Natural killer cell (primary cell): ENCODE measurements around the gene COX20. TPM values are rescaled to one million over a fixed set of nuclear protein-coding genes. Genes with fewer than 3 reads are reported as not detected.

ENCODE experiments used
- ATAC-seq, 3 donors: fragments of 150-1000 bp in 2 of 3; fragments of 200-7000 bp in 1 of 3; cut with Tn5 transposase; 1 replicate in 1 of 3; 2 replicates in 2 of 3; pipeline ENCODE4 v1.10.0; 2021; ENCODE audit warnings: mild to moderate bottlenecking in 2 of 3, moderate library complexity in 2 of 3
- DNase-seq, 2 donors: peaks; one replicate each; pipeline versions ENCODE4 v3.0.0 to v3.0.0-alpha.2; 2013 to 2021; ENCODE audit warnings: mixed read lengths in 1 of 2
- H3K27ac ChIP-seq: one replicate; pipeline ENCODE4 v1.5.1; 2013; ENCODE audit warnings: mild to moderate bottlenecking, low read length
- H3K27me3 ChIP-seq: one replicate; pipeline ENCODE4 v1.6.1; 2013; ENCODE audit warnings: low read length; ENCODE audit not compliant: control insufficient read depth, insufficient read depth
- H3K36me3 ChIP-seq: one replicate; pipeline ENCODE4 v1.6.1; 2013; ENCODE audit warnings: low read length; ENCODE audit not compliant: control insufficient read depth, insufficient read depth
- H3K4me1 ChIP-seq: one replicate; pipeline ENCODE4 v1.6.1; 2013; ENCODE audit warnings: low read length; ENCODE audit not compliant: control insufficient read depth, insufficient read depth
- H3K4me3 ChIP-seq: one replicate; pipeline ENCODE4 v1.5.1; 2013; ENCODE audit warnings: low read length
- H3K9me3 ChIP-seq: one replicate; pipeline ENCODE4 v1.6.1; 2013; ENCODE audit warnings: low read length; ENCODE audit not compliant: control insufficient read depth, insufficient read depth
- H3K27ac Mint-ChIP-seq, 2 donors: one replicate each; pipeline ENCODE4 v1.8.0; 2022; ENCODE audit warnings: mild to moderate bottlenecking in 2 of 2, mixed read lengths in 2 of 2, moderate library complexity in 1 of 2
- H3K27me3 Mint-ChIP-seq, 2 donors: one replicate each; pipeline ENCODE4 v1.8.0; 2022; ENCODE audit warnings: low read depth in 2 of 2, mixed read lengths in 2 of 2
- H3K36me3 Mint-ChIP-seq: one replicate; pipeline ENCODE4 v1.8.0; 2022; ENCODE audit warnings: mixed read lengths
- H3K4me1 Mint-ChIP-seq, 2 donors: one replicate each; pipeline ENCODE4 v1.8.0; 2022; ENCODE audit warnings: mixed read lengths in 2 of 2
- H3K4me3 Mint-ChIP-seq: one replicate; pipeline ENCODE4 v1.8.0; 2022; ENCODE audit warnings: mild to moderate bottlenecking, moderate library complexity, mixed read lengths
- H3K9me3 Mint-ChIP-seq, 2 donors: one replicate each; pipeline ENCODE4 v1.8.0; 2022; ENCODE audit warnings: mixed read lengths in 2 of 2
- WGBS: methylation state at CpG from one replicate; pipeline ENCODE4 v1.1.7; 2013; ENCODE audit warnings: missing lambda C conversion rate; ENCODE audit not compliant: insufficient coverage; 5-methylcytosine and 5-hydroxymethylcytosine counted together
- intact Hi-C: fragments of 100-400 bp; cut with micrococcal nuclease; formaldehyde crosslinking; loops from one replicate; pipeline ENCODE4 v1.14.2; 2022
- total RNA-seq, 4 donors: library from RNA; stranded (reverse); fragments of 120-200 nt in 1 of 4; gene quantifications; one replicate each; pipeline versions ENCODE4 v1.2.3 to v1.2.4, GENCODE V29; 2013 to 2022
- TF ChIP-seq, protein P1 (sequence below): fragments of 200-600 bp; IDR thresholded peaks from one replicate; pipeline ENCODE4 v1.8.0; 2022; ENCODE audit warnings: antibody characterized with exemption

Gene COX20
- total RNA-seq, 3 donors from 2014 or later (not counting 1 experiment from before 2014, with no cell fraction given) = 24.3 to 25.4 (median 24.9) TPM

DNA sequence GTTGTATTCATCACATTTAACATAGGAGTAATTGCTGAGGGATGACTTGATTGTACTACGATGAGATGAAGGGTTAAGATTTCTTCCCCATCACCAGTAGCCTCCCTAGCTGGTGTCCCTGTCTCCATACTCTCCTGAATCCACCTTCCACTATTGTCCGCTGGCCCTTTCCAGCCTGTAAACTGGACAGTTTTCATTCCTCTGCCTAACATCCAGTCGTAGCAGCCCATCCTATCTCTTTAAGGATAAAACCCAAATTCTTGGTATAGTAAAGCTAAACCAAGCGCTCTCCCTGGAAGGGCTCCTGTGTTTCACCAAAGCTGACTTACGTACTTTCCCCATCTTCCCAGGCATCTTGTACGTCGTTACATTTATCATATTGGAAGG is 670 bp downstream of the COX20 start:
- H3K4me3 Mint-ChIP-seq = peak overlapping the region; percentile 98
- H3K27me3 ChIP-seq = no peaks in the 10 kb centered on the region

DNA sequence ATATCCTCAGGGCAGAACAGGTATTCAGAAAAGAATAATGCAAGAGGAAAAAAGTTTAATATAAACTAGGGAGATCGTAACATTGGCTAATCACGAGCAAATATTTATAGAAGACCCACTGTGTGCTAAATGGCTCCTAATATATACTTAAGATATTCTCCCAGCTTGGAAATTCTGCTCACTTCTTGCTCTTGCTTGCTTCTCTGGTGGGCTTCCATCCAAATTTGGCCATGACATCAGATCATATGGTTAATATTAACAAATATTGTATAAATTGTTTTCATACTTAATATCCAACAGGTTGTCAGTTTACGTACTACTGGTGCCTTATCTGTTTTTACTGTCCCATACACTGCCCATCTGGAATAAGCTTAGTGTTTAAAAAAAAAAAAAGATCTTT is 1.1 kb downstream of the COX20 start:
- intact Hi-C loops = loop anchor here (2.0 kb wide), 1 partner anchor 14 kb away; no protein-coding TSS in a partner anchor
- peak overlapping the region; percentile 96 to 99 for H3K27ac Mint-ChIP-seq
- Histone ChIP-seq H3K36me3 (peaks cover 10% of the 10 kb centered on the region), H3K4me1 (peaks cover 11% of the 10 kb centered on the region), H3K4me3 (peak overlapping the region; percentile 61), H3K27me3 (no peaks in the 10 kb centered on the region), H3K27ac (peak overlapping the region; percentile 99), H3K9me3 (no peaks in the 10 kb centered on the region)
- H3K27me3 Mint-ChIP-seq = no peaks in the 10 kb centered on the region
- peaks cover 48 to 59% of the 10 kb centered on the region in 2 donors for H3K4me1 Mint-ChIP-seq
- H3K36me3 Mint-ChIP-seq = no peaks in the 10 kb centered on the region
- no peak for DNase-seq
- no peak for ATAC-seq
- peak overlapping the region; percentile 98 for H3K4me3 Mint-ChIP-seq
- TF ChIP-seq, protein P1, sequence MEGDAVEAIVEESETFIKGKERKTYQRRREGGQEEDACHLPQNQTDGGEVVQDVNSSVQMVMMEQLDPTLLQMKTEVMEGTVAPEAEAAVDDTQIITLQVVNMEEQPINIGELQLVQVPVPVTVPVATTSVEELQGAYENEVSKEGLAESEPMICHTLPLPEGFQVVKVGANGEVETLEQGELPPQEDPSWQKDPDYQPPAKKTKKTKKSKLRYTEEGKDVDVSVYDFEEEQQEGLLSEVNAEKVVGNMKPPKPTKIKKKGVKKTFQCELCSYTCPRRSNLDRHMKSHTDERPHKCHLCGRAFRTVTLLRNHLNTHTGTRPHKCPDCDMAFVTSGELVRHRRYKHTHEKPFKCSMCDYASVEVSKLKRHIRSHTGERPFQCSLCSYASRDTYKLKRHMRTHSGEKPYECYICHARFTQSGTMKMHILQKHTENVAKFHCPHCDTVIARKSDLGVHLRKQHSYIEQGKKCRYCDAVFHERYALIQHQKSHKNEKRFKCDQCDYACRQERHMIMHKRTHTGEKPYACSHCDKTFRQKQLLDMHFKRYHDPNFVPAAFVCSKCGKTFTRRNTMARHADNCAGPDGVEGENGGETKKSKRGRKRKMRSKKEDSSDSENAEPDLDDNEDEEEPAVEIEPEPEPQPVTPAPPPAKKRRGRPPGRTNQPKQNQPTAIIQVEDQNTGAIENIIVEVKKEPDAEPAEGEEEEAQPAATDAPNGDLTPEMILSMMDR = no peak
- no CpG with 5 or more reads among the region's 3 CpGs for WGBS
- H3K9me3 Mint-ChIP-seq = no peaks in the 10 kb centered on the region

More for the DNA sequence above, 670 bp downstream of the COX20 start:
- Mint-ChIP-seq H3K9me3 (no peaks in the 10 kb centered on the region), H3K27ac (peak overlapping the region; percentile 96 to 99), H3K4me1 (peaks cover 48 to 59% of the 10 kb centered on the region in 2 donors), H3K36me3 (no peaks in the 10 kb centered on the region), H3K27me3 (no peaks in the 10 kb centered on the region)
- Histone ChIP-seq H3K4me3 (peak overlapping the region; percentile 61), H3K27ac (peak overlapping the region; percentile 99), H3K9me3 (no peaks in the 10 kb centered on the region), H3K4me1 (peaks cover 11% of the 10 kb centered on the region), H3K36me3 (peaks cover 6% of the 10 kb centered on the region)
- ATAC-seq (no peak), DNase-seq (peak in 1 of 2 donors; percentile 42)
- intact Hi-C loops = loop anchor here (2.0 kb wide), 1 partner anchor 15 kb away; no protein-coding TSS in a partner anchor
- TF ChIP-seq, protein P1 = no peak
- 16% methylated on average over 3 of the region's 7 CpGs for WGBS

DNA sequence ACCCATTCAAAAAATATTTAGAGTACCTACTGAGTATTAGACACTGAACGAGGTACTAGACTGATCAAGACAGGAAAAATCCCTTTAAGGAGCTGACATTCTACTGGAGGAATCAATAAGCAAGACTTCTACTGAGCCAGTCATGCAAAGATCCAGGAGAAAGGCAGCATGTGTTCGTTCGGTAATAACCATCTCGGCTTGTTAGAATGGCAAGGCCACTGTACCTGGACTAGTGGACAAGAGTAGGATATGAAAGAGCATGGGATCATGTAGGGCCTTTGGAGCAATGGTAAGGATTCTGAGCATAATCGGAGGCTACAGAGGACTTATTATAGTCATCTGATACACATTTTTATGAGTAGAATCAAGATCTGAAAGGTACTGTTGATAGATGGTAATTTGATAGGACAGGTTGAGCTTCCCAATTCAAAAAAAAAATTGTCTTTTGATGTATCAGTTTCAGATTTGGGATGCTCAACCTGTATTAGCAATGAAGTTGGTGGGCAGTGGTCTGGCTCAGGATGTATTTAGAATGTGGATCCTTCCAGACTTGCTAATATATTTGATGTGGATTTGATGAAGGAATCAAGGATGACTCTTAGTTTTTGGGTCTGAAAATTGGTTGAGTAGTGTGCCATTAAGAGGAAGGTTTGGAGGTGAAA is 2.3 kb downstream of the COX20 start:
- ATAC-seq = no peak
- intact Hi-C loops = loop anchor here (2.0 kb wide), 1 partner anchor 13 kb away; no protein-coding TSS in a partner anchor
- no peak for DNase-seq
- no peaks in the 10 kb centered on the region for H3K36me3 Mint-ChIP-seq
- no peaks in the 10 kb centered on the region for H3K9me3 Mint-ChIP-seq
- Histone ChIP-seq H3K4me1 (peaks cover 11% of the 10 kb centered on the region), H3K27ac (peak overlapping the region; percentile 8), H3K9me3 (no peaks in the 10 kb centered on the region), H3K4me3 (no peak overlapping the region), H3K27me3 (no peaks in the 10 kb centered on the region), H3K36me3 (peaks cover 21% of the 10 kb centered on the region)
- peak overlapping the region; percentile 96 to 99 for H3K27ac Mint-ChIP-seq
- H3K4me3 Mint-ChIP-seq = no peak overlapping the region
- H3K27me3 Mint-ChIP-seq = no peaks in the 10 kb centered on the region
- H3K4me1 Mint-ChIP-seq = peaks cover 48 to 59% of the 10 kb centered on the region in 2 donors
- 85% methylated on average over 5 of the region's 5 CpGs for WGBS
- TF ChIP-seq, protein P1 = no peak
